Stimulated activated CD4-positive, alpha-beta T cell treated with anti-CD3 and anti-CD28 coated beads, Interleukin-4, amount 100 ng/mL, for 4 hours (primary cell): ENCODE data around the gene NUAK1.

ENCODE experiments used
- DNase-seq, 2 experiments: peaks; one replicate each; pipeline ENCODE4 v3.0.0-alpha.2; 2020

NUAK1 gene

DNA sequence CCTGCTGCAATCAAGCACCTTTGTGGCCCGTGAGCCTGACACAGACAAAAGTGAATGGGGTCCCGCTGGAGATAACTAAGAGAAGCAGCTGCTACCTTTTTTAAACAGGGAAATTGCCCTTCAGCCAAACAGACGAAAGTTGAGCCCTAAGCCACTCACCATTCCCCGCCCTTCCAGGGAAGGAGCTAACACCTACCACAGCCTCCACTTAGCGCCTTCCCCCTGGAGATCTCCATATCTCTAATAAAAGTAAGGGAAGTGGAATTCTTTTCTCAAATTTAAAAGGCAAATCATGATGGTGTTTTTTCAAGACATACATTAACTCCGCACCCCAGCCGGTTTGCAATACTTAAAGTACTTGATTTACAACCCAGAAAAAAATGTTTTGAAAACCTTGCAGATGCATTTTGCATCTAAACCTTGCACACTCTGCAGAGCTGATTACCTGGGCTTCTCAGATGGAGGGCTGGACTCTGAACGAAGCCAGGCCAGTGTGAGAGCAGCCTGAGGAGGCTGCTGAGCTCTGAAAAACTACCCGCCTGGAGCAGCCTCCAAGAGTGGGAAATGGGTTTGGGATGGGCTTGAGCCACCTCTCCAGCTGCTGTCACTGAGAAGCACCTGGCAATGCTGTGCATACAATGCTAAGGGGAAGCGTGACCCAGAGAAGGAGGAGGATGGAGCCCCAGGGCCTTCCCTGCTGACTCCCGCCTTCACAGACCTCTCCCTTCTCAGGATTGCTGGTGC is 10.0 kb downstream of the NUAK1 start:
- DNase-seq: no peak

DNA sequence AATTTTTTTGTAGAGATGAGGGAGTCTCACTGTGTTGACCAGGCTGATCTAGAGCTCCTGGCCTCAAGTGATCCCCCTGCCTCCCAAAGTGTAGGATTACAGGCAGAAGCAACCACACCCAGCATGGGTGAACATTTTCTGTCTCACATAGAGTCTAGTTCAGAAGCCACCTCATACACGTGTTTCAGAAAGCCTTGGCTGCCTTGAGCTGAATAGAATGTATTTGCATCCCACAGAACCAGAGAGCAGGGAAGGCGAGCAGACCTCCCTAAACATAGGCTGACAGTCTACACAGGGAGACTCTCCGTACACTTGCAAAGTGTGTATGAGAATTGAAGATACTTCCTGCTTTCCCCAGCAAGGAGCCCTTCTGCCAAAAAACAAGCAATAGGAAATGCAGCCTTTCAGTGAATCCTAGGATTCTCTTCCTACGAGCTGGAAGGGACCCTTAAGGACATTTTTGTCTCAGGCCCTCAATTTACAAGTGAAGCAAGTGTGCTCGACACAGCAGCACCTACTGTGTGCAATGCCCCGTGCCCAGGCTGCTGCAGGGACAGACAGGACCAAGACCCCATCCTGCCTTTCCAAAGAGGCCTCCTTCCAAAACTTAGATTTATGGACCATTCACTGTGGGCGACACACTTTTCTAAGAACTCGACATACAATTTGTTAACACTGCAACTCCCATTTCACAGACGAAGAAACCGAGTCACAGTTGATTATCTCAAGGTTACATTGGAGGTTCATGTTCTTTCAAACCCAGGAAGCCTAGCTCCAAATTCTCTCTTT is 11.2 kb downstream of the NUAK1 start:
- DNase-seq: no peak

DNA sequence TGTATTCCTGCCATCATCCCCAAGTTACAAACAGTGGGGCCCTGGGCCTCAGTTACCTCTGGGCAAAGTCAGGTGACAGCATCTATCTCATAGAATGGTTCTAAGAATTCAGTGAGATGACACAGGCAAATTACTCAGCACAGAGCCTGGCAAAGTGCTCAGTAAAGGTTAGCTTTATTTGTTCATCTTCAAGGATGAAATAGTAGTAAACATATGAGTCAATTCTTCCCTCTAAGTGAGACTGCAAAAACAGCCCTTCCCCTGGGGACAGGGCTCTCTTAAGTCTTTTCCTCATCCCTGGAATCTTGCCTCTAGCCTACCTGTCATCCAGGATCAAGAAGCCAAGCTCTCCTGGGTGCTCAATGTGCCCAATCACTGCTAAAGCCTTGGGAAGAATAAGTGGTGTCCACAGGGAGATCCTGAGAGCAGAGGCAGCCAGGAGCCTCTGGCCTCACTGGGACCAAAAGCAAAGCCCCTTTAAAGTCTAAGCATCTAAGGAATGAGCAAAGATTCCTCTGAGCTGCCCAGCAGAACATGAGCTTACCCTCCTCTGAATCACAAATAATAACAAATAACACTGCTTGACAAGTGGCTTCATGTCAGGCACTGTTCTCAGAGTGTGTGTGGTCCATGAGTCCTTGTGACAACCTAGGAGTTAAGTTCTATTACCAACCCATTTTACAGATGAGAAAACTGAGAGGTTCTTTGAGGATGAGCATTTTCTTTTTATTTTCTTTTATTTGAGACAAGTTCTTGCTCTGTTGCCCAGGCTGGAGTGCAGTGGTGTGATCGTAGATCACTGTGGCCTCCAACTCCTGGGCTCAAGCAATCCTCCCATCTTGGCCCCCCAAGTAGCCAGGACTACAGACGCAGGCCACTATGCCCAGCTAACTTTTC is 12.1 kb downstream of the NUAK1 start:
- DNase-seq: no peak

DNA sequence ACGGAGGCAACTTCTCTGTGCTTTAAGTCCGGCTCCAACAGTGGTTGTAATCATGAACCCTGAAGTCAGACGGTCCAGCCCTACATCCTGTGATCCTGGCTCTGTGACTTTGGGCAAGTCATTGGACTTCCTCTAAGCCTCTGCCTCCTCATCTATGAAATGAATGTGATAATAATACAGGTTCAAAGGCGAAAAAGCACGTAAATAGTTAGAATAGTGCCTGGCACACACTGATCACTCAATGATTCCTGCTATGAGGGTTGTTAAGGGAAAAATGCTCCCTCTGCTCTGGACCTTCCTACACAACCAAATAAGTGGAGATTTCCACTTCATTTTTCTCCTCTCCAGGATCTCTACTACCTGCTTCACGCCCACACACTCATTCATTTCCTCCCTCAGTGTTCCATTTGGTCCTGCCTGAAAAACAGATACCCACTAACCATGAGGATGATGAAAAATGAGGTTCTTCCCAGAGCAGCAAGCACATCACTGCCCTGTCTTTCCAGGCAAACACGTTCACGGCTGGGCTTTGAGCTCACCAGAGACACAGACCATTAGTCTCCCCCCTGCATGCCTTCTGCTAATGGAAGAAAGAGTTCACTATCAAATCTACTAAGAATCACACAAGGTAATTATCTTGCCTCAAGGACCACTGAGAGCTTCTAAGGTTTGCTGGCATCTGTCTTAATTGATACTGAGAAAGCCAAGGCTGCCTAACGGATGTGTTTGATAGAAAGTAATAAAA is 13.2 kb downstream of the NUAK1 start:
- DNase-seq: no peak

DNA sequence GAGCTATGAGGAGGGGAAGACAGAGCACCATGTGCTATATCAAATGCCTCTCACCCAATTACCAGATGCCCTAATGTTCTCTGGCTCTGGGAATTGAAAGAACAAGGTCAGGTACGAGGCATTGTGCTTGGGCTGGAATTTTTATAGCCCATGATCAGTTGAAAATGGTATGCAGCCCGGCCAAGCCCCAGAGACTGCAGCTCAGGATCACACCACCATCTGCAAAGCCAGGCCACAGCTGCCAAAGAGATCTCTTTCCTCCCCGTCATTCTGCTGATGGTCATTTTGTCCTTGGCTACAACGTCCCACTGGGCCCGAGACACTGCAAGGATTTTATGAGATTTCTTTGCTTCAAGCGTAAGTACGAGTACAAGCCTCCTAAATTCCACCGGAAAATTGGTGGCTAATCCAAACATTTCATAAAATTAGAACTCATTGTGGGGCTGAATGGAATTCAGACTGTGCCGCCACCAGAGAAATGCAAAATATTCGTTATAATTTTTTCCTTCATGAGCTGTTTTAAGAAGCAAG is 15.1 kb downstream of the NUAK1 start:
- no peak for DNase-seq

DNA sequence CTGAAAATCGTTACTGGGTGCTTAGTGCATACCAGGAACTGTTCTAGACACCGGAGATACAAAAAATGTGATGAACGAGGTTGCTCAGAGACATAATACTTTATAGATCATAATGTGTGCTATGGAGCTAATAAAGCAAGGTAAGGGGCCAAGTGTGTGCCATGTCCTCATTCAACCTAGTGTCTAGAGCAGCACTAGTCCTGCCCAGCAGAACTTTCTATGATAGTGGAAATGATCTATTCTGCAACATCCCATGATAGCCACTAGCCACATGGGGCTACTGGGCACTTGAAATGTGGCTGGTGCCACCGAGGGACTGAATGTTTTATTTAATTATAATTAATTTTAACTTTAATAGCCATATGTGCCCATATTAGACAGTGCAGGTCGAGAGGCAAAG is 15.6 kb downstream of the NUAK1 start:
- no peak for DNase-seq

DNA sequence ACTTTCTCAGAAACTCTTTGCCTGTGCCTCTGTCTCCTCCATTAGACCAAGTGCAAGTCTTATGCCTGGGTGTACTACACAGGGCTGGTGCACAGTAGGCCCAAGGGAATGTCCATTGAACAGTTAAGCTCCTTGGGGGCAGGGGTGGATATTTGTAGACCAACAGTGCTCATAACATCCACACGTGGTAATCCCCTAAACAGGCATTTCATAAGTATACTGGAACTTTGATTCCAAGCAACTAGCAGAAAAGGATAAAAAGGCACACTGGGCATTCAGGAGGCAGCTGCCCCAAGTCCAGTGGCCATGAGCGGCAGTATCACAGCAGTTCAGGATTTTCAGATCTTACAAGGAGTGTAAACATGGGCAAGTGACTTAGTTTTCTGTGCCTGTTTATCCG is 16.8 kb downstream of the NUAK1 start:
- no peak for DNase-seq

DNA sequence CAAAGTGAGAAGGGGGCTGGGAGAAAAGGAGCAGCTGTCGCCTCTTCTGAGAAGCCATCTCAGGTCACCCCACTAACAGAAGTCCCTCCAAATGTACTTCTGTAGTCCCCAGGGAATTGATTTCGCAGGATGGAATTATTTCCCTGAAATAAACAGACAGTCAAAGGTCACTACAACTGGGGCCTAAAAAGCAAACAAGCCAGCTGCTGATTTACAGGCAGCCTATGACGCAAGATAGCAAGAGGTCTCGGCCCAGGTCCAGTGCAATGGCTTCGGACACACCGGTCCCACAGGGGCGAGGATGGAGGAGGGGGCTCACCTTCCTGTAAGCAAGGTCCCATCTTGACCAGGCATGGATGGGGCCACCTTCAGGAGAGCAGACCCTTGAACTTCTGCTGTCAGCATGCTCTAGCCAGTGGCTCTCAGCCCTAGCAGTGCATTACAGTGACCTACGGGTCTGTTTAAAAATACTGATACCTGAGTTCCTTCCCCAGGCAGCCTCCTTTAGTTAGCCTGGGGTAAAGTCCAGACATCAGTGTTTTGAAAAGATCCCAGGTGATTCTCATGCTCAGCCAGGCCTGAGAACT is 18.1 kb downstream of the NUAK1 start:
- no peak for DNase-seq

DNA sequence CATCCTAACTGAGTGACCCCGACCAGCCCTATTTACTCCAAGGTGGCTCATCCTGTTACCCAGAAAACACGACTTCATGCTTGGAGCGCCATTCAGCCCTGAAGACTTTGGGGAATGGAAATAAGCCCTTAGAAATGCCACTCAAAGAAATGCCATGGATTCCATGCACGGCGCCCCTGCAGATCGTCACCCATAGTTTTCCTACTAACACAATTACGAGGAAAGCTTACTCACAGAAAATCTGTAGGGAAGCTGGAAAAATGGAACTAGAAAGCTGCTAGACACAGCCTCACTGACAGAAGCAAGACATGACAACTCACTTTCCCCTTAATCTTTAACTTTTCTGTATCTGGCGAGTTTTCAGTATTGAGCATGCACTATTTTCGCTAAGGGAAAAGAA is 19.5 kb downstream of the NUAK1 start:
- DNase-seq: no peak

DNA sequence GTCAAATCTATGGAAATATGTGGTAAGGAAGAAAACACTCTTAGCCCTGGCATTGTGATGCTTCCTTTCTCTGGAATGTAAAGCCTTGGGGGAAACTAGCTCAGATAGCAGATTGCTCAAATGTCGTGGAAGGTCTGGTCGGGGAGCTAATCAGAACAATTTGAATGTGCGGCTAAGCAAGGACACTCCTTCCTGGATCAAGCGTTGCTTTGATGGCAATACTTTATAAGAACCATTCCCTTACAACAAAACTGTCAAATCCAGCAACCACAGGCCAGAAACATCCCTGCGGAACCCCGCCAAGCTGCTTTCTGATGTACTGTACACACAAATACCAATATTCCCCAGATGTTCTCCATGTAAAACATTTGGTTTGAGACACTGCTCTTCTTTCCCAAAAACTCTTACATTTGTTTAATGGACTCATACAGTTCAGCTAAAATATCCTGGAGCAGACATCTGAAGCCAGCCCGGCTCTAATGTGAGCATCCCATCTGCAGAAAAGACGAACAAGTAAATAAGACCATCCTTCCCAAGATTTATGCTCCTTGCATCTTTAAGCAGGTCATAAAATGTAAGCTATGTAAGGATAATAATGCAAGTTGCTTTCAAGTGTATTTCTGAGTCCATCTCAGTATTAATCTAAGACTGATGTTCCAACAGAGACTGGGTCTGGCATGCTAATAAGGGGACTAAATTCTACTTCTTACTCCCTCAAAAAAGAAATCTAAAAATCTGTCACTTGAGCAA is 20.2 kb downstream of the NUAK1 start:
- DNase-seq: no peak

DNA sequence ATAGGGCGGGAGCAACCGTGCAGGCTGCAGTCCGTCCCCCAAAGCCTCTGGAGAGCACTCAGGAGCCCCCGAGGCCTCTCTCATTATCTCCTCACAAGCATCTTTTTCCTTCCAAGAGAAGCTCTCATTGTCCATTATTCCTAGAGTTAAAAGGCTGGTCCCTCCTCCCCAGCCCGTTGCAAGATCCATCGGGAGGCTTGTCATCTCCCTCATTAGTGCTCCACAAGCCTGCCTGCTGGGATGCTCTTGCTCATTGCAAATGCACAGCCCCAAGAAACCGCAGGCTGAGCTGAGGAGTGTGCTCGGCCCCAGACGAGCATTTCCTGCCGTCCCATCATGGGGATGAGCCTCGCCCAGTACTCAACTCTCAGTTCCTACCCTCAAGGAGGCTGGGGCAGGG is 23.3 kb downstream of the NUAK1 start:
- DNase-seq: no peak

DNA sequence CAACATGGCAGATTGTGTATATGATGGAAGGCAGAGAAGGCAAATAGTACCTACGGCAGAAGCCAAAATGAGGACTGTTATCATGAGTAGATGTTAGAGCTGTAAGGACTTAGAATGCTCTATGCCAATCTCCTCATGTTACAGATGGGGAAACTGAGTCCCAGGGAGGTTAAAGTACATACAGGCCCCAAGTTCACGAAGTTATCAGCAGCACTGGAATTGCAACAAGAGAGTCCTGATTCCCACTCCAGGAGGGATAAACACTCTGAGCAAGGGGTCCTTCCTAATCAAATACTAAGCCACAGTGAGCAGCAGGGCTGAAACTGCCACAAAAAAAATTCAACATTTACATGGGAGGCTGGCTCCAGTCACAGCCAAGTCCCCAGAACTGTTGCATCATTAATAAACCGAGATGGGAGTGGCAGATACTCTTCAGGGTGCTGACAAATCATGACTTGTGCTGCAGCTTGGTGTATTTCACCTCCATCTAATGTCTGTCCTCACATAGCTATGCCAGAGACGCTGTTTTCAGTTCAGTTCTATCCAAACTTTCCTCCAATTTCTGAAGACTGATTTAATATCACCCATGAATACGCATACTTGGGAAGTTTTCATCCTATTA is 24.2 kb downstream of the NUAK1 start:
- no peak for DNase-seq

DNA sequence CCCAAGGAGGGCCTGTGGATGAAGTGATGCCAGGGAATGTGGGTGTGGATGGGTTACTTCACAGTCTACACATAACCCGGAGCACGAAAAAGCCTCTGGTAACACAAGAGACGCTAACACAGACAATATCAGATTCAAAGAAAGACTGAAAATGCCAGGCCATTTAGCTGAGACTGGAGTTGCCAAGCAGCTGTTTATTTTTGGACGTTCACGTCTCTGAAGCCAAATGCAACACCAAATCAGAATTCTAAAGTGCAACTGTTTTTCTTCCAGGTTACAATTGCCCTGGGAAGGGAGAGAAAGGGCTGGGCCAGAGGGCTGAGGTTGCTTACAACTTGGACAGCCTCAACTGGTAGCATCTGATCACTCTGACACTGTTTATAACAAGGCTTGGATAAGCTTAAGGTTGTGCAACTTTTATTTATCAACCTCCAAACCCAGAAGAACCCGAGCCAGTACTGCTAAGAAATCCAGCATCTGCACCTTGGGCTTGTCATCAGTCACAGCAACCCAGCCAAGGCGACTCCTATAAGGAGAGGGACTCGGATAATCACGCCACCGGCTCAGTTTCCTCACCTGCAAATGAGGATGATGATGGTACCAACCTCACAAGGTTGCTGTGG is 24.8 kb downstream of the NUAK1 start:
- no peak for DNase-seq

DNA sequence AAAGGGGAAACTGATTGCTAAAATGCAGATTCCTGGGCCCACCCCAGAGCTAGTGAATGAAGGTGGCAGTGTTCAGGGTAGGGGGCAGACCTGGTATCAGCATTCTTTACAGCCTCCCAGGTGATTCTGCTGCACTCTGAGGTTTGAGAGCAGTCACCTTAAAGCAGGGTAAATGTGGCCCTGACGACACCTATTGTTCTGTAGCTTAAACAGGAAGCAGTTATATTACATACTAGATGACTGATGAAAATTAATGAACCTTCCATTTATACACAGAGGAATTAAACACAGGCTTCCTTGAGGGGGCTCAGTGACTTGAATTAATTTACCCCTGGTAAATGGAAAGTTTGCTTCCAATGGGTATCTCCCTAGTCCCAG is 25.3 kb downstream of the NUAK1 start:
- no peak for DNase-seq

DNA sequence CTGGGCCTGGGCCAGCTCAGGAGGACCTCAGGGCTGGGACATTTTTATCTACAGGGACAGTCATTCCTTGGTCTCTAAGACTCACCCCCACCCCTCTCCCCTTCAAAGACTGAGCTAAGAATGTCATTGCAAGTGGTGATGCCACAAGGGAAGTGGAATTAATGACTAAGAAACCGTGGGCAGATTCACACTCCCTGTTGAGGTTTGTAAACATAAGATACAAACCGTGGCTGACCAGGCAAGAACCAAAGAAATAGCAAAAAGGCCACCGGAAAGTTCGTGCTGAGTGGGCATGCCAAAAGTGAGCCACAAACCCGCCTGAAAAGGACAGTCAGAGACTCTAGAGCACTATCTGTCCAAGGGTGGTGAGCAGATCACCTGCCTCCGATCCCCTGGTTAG is 25.7 kb downstream of the NUAK1 start:
- no peak for DNase-seq

DNA sequence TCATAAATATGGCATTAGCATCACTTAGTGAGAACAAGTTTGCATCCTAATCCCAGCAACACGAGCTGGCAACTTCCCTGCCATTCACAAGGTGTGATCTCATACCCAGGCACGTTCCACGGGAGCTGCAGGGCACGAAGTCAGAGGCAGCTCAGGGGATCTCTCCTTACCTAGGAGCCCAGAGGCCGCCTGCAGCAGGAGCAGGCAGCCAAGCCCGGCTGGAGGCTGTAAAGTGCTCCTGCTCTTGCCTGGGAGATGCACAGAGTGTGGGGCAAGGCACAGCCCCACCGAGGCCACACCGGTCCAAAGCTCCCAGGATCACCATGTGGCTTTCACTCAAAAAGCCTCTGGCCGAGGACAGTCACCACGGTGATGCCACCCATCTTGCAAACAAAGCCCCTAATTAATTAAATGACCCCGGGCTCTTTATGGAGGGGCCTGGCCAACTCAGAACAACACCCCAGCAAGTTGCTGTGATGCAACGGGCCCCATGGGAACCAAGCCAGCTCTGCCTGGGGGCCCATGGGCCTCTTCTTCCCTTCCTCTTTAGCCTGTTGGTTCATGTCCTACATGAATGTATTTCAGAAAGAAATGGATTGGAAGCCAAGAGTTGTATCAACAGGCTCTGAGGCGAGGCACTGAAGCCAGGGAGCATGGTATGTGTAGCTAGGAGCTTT is 26.5 kb downstream of the NUAK1 start:
- DNase-seq: no peak

DNA sequence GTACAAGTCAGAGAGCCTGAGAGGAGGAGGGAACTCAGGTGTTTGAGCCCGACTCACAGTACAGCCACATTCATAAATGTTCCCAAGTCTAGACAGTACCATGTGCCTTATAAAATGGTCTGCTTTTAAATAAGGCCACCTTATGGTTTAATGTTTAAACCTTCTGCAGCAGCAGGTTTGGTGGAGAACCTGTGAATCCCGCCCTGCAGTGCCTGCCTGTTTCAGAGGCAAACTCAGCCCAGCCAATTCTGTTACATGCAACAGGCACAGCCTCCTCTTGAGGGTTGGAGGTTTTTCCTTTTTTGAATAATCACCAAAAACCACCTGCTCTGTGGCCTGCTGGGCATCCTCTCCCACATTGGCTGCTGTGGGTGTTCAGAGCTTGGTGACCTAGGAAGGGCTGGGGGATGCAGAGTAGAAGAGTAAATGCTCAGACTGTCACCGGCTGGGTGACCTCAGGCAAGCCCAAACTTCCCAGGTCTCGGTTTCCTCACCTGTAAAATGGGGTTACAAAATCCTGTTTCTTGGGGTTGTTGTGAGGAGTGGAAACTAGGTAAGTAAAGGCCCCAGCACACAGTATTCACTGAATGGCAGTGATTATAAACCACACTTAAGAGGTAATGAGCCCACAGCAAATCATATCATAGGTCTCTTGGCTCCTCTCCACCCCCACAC is 28.0 kb downstream of the NUAK1 start:
- DNase-seq: no peak

DNA sequence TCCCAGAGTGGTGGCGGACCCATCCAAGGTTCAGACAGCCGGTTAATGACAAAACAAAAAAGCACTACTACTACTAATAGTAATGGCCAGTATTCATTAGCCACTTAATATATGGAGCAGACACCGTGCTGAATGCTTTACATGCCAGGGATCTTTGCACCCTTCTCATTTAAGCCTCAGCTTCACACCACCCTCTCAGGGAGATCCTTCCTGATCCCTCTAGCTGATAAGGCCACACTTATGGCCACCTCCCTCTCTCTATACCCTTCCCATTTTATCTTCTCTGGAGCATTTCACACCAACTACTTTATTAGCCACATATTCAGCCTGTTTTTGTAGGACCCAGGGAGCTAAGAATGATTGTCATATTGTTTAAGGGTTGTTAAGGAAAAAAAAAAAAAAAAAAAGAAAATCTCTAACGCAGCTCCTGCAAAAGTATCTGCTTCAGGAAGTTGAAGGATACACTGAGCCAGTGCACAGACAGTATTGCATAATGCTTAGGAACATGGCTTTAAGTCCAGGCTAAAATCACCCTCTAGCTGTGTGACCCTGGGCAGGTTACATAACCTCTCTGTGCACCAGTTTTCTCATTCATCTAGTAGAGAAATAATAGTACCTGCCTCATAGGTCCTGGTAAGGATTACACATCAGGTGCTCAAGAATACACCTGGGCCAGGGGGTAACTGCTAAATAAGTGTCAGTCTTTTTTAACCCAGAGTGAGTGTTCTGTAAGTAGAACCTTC is 29.4 kb downstream of the NUAK1 start:
- no peak for DNase-seq
